G401.6 (cell line): Measurements from ENCODE around the gene HRG.
"Not testable (repeated sequence)": the region's sequence is repeated elsewhere in the genome, so short reads cannot be mapped to it uniquely, and the experiment has no call there.

ENCODE experiments used
- FAIRE-seq: peaks from 2 replicates; lab custom pipeline; 2012; peaks lifted over from hg19 to GRCh38; lab: Jason Lieb, UNC

HRG gene, protein sequence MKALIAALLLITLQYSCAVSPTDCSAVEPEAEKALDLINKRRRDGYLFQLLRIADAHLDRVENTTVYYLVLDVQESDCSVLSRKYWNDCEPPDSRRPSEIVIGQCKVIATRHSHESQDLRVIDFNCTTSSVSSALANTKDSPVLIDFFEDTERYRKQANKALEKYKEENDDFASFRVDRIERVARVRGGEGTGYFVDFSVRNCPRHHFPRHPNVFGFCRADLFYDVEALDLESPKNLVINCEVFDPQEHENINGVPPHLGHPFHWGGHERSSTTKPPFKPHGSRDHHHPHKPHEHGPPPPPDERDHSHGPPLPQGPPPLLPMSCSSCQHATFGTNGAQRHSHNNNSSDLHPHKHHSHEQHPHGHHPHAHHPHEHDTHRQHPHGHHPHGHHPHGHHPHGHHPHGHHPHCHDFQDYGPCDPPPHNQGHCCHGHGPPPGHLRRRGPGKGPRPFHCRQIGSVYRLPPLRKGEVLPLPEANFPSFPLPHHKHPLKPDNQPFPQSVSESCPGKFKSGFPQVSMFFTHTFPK

DNA sequence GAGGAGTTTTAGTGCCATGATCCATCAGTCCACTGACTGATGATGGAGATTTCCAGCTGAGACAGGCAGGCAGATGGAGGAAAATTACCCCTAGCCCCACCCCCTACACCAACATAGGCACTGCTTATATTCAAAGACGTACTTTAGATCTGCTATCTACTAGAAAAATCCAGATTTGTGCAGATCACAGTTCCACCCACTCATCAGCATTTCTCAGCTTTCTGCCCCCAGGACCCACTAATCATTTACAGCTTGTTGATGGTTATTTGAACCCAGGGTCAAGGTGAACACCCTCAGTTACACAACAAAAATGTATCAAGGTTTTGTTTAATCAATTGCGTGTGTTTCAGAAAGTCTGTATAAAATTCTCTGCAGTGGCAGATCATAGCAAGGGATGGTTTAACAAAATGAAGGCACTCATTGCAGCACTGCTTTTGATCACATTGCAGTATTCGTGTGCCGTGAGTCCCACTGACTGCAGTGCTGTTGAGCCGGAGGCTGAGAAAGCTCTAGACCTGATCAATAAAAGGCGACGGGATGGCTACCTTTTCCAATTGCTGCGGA, at the start of gene HRG:
HRG (plus strand) TSS at position 390 of the 564 bp plus-strand sequence; CDS start at position 408, 18 bp downstream.
- FAIRE-seq: no peak

DNA sequence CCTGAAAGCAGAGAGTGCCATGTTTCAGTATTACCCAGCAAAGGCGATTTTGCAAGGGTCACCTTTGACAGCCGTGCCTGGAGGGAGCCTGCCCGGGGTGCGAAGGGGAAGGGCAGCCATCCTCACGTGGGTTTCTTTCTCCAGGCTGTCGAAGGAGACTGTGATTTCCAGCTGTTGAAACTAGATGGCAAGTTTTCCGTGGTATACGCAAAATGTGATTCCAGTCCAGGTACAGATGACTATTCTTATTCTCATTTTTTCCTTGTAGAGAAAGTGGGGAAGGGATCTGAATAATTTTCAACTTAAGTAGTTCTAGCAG, 49.6 kb upstream of the HRG start:
- no peak for FAIRE-seq

DNA sequence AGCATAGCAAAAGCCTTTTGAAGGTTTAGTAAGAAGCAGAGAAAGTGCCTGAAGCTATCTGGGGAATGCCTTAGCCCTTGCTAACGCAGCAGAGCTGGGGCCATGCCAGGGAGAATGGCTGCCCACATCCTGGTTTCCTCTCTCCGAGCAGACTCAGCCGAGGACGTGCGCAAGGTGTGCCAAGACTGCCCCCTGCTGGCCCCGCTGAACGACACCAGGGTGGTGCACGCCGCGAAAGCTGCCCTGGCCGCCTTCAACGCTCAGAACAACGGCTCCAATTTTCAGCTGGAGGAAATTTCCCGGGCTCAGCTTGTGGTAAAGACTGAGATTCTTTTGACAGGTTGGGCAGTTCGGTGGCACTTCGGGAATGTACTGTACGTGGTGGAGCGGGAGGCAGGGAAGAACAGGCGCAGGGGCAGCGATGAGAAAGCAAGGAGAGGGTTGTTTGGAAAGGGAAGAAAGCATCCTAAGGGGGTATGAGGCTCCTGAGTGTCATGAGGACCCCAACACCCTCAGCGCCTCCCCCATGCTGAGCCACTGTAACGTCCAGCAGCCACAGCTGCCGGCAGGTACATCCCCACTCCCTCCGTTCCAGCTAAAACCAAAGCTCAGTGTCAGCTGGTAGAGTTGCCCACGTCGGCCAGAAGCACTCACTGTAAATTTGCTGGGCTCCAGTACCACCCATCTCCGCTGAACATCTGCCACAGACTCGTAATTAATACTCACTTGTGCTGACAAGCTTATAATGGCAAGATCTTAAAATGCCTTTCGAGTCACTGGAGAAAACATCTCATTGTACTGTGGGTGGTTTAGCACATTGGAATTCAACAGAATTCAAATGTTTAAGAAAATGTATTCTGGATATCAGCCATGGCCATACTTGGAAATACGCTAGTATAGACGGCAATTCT, 48.5 kb upstream of the HRG start:
- peak; percentile 57 for FAIRE-seq

DNA sequence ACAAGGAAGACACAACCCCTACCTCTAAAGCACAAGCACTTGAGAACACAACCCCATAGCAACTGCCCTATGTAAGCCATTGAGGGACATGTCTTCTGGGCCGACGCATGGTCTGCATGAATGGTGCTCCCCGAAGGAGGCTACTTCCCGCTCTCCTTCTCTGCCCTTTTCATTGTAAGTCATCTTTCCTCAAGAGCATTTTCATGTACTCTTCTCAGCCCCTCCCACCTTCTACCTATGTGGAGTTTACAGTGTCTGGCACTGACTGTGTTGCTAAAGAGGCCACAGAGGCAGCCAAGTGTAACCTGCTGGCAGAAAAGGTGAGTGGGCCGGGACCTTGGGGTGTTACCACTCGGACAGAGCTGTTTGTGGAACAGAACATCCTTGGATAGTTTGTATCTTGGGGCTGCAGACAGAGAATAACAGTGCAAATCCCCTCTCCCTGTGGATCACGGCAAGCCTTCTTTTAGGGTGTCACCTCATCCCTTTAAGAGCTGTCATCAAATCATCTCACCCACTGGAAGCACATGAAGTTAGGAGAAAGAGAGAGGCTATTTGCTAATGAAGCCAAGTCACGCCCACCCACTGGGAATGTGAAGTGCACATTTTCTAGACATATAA, 47.4 kb upstream of the HRG start:
- no peak for FAIRE-seq

DNA sequence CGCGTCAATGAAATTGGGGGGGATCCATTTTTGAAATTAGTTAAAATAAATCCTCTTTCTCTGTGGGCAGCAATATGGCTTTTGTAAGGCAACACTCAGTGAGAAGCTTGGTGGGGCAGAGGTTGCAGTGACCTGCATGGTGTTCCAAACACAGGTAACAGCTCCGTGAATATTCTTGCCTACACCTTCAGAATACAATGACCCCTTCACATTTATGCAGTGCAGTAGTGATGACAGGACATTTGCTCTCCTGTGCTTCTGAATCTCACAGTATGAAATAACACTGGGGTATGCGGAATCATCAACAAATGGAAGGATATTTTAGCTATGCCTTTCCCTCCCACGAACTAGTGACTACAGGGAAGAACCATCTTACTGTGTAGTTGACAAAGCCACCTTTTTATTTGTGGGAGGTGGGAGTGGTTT, 46.0 kb upstream of the HRG start:
- no peak for FAIRE-seq

DNA sequence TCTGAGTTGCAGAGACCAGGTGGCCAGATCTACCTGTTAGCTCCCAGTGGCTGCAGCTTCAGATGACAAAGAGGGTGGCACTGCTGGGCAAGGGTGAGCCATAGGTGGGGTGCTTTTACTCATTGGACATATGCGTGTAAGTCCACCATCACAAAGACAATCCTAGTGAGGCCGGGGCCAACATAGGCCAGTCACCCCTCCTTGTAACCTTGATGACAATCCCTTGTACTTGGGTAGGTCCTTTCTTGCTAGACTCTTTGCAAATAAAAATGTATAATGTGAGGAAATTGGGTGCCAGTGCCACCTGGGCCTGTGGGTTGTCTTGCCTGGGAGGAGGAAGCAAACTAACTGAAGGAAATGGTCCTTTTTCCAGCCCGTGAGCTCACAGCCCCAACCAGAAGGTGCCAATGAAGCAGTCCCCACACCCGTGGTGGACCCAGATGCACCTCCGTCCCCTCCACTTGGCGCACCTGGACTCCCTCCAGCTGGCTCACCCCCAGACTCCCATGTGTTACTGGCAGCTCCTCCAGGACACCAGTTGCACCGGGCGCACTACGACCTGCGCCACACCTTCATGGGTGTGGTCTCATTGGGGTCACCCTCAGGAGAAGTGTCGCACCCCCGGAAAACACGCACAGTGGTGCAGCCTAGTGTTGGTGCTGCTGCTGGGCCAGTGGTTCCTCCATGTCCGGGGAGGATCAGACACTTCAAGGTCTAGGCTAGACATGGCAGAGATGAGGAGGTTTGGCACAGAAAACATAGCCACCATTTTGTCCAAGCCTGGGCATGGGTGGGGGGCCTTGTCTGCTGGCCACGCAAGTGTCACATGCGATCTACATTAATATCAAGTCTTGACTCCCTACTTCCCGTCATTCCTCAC, 45.4 kb upstream of the HRG start:
- no peak for FAIRE-seq

DNA sequence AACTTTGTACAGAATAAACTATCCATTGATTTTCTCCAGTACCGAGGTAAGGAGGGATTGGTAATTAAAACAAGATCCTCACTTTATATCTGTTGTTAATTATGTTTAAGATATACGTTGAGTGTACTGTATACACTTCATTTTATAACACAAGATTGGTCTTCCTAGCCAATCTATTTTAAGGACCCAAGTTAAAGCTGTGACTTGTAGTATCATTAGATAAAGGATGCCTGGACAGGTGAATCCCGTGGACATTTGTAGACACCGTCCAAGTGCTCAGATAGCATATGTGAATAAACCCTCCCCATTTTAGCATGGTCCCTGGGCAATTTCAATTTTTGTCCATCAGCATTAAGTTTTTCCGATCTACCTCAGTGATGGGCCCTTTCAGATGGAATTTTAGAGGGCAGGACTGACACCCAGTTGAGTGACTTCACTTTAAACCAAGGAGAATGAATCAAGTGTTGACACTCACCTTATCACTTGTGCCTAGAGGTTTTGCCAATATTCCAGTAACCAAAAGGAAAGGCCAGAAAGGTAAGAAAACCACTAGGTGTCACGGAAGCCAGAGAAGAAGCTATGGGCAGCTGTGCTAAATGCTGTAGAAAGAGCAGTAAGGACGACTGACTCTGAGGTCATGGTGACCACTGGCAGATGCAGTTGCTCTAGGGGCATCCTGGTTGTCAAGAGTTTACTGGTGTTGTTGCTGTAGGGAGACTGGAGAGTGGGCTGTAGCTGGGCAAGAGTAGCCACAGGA, 43.7 kb upstream of the HRG start:
- FAIRE-seq: no peak

DNA sequence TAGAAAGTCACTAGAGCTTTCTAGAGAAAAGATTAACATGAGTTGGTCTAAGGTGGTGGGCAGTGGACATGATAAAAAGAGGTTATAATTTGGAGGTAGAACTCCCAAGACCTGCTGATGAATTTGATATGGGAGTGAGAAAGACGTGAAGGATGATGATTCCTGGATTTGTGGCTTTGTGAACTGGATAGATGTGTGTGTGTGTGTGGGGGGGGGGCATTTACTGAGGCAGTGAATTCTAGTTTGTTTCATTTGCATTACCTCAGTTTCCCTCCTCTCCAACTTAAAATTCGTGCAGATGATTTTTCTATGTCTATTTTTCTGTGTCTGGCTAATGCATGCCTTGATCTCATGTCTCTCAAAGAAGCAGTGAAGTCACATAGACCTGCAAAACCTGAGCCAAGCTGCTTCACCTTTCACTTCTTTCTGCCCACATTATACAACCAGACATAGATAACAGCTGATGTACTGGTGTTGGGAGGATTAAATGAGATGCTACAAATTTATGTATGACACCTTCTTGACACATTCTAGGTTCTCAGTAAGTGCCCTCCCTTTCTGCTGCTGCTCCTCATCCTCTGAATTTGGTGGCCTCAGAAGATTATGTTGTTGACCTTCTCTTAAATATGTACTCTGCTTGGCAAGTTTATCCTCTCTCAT, 43.0 kb upstream of the HRG start:
- no peak for FAIRE-seq

DNA sequence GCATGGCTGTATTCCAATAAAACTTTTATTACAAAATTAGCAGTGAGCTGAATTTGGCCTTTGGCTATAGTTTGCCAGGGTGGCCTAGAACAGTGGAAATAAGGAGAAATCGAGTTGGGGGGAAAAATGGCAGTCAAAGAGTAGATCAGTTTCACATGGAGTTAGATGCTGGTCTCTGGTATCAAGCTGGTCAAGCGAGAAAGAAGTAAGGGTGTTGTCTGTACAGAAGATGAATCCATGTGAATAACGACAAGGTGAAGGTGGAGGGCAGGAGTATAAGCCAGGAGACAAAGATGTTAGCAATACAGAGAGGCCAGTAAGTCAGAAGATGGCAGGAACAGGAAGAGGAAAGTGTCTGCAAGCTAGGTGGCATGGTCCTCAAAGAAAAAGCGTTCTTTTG, 41.2 kb upstream of the HRG start:
- no peak for FAIRE-seq

DNA sequence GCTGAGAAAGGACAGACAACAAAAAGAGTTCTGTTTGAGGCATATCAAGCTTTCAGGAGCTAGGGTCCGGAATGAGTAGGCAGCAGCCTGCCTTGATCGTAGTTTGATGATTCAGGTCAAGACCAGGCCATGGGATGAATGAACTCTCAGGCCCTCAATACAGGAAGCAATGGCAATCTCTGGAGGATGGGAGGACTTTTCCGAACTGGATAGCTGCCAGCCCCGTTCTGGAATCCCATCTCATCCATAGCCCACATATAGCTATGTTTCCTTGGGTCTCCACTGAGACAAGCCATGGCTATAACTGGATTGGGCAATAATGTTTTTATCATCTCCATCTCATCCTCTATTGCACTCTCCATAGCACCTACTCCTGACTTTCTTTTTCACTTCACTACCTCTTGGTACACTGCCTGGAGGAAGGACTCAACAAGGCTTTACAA, 40.2 kb upstream of the HRG start:
- no peak for FAIRE-seq

DNA sequence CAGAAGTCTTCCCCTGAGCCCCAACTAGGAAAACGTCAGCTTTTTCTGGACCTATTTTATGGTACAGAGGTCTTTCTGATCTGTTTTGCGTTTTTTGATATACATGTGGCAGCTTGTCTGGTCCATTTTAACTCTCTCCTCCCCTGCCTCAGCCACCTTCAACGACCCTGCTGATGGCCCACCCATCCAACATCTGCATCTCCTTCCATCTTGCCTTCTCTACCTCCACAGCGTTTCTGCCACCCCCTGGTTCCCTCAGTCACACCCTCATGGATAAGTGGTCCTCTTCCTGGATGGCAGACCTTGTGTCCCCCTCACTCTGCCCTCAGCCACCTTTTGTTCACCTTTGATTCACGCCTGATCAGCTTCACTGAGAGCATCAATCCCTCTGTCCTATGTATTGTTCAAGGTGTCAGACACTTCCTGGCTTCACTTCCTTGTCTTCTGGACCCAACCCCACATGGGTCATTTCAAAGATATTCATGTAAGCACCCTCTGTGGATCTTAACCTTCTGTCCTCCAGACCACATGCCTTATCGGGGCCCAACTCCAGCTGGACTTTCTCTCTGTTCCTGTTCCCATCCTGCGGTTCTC, 39.5 kb upstream of the HRG start:
- no peak for FAIRE-seq

DNA sequence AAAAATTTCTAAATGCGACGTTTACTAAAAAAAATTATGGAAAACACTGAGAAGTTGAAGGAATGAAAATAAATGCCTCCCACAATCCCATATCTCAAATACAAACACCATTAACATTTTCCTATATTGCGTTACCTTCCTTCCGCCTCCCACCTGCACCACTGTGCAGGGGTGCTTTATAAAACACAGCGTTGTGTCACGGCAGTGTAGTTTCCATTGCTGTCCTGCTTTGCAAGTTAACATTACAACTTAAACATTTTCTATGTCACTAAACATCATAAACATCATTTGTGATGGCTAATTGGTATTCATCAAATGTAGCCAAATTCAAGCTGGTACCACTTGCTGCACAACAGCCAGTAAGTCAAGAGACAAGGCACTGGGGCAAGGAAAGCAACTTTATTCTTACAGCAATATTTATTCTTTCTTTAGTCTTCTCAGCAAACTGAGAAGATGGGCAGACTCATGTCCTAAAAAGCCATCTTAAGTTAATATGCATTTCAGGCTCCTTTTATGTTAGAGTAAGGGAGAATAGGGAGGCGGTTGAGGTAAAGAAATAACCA, 37.9 kb upstream of the HRG start:
- FAIRE-seq: no peak

DNA sequence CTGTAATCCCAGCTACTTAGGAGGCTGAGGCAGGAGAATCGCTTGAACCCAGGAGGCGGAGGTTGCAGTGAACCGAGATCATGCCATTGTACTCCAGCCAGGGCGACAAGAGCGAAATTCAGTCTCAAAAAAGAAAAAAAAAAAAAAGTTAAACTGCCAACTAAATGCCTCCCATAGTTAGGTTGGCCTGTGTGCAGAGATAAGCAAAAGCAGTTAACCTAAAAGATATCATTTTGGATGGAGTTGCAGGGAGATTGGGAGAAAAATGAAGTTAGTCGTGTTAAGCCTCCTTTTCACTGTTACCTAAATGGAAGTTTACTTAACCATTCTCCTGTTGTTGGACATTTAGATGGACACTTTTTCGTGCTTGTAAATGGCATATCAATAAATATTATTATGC, 37.1 kb upstream of the HRG start:
- FAIRE-seq: no peak

DNA sequence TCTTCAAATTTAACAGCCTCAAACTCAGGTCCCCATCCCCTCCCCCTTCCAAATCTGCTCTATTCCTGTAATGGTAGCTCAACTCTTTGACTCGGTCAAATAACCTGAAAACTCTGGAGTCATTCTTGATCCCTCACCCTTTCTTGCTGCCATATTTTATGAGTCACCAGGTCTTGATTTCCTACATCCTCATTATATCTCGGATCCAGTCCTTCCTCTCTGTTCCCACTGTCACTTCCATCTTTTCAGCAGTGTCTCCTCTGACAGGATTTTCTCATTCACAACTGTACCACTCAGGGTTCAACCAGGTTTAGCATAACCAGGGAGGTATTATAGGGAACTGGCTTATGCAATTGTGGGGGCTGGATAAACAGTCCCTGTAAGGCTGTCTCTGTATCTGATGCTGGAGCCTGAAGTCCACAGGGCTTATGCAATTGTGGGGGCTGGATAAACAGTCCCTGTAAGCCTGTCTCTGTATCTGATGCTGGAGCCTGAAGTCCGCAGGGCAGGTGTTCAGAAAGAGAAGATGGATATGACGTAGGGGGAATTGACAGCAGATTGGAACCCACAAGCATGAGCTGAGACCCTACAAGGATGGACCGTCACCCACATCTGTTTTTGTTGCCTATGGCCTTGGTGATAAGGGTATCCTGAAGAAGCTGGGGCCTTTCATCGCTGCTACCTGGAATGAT, 34.7 kb upstream of the HRG start:
- no peak for FAIRE-seq

DNA sequence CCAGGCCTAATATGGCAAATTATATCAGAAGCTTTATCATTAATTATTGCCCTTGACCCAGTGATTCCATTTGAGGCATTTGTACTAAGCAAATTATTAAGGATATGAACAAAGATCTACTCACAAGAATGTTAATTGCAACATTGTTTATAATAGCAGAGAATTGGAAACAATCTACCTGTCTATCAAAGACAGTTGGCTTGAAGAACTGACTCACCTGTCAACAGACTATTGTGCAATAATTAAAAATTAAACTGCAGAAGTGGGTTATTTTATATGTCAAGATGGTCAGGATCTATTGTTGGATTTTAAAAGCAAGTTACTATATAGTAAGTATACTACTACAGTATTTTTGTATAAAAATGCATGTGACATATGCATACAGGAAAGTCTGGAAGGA, 32.3 kb upstream of the HRG start:
- no peak for FAIRE-seq

DNA sequence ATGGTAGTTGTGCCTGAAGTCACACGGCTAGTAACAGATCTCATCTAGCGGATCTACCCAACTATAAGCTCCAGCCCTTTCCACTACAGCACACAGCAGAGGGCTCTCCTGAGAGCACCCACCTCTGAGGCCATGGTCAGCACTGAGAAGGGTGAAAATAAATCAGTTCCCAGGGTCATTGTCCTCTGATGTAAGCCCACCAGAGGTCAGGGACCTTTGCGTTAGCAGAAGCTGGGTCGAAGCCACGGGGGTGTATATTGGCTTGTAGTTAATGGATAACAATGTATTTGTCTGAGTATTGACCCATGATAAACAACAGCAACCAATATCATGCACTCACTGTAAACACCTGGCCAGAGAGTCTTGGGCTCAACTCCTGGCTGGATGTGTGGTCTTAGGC, 31.6 kb upstream of the HRG start:
- FAIRE-seq: not testable (repeated sequence)

DNA sequence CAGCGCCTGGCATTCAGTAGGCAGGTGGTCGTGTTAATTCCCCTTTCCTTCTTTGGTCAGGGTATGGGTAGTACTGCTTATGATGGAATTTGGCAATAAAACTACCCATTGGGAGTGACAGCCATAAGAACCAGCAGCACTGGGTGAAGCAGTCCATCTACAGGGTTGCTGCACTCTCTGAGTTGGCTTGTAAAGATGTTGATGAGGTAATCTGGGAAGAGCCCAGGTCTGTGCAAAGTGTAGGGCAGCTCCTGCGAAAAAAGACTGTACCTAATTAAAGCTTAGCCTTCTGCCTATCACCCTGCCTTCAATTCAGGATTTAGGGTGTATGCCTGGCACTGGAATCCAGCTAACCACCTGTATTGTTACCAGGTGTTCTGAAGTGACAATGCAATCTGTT, 30.3 kb upstream of the HRG start:
- no peak for FAIRE-seq

DNA sequence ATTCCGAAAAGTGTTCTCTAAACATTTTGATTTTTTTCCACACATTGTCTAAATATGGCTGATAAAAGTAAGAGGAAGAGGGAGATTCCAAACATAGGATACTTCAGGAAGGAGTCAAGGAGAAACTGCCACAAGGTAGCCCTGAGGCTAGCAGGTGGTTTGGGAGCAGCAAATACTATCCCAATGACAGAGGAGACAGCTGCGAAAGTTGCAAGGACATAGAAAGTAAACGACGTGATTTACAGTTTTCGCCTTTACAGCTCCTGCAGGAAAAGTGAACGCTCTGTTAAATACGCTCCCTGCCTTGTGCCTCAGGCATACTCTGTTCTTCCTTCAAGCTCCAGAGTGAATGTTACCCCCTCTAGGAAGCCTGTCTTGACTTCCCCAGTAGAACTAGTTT, 29.3 kb upstream of the HRG start:
- no peak for FAIRE-seq

DNA sequence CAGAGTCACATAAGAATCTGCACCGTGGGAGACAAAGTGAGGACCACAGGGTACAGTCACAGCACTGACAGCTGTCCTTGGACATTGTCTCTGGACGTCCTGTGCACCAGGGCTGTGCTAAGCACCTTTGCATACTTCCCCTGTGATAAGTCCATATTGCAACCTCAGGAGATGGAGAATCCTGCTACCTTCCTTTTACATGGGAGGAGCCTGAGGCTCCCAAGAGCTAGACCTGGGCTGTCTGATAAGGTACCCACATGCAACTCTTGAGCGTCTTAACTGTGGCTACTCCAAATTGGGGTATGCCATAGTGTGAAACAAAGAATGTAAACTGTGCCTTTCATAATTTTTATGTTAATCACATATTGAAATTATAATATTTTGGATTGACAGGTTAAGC, 28.1 kb upstream of the HRG start:
- FAIRE-seq: no peak
